Naive thymus-derived CD4-positive, alpha-beta T cell (primary cell): ENCODE measurements around the gene STX7. TPM values are rescaled to one million over a fixed set of nuclear protein-coding genes. Genes with fewer than 3 reads are reported as not detected.
"Not testable (repeated sequence)": the region's sequence is repeated elsewhere in the genome, so short reads cannot be mapped to it uniquely, and the experiment has no call there.

Experiments used
- ATAC-seq: fragments of 150-1000 bp; cut with Tn5 transposase; 2 replicates; pipeline ENCODE4 v1.10.0; 2021; ENCODE audit warnings: mild to moderate bottlenecking, moderate library complexity
- CTCF ChIA-PET: fragments of 350-600 bp; sonication (Branson Sonifier 250); formaldehyde crosslinking; loops from one replicate; lab custom pipeline; 2021; ENCODE audit warnings: antibody characterized with exemption; lab: Charles Lee
- POLR2A ChIA-PET: fragments of 350-600 bp; sonication (Branson Sonifier 250); formaldehyde crosslinking; loops from one replicate; lab custom pipeline; 2021; ENCODE audit warnings: antibody characterized with exemption, inconsistent platforms; lab: Charles Lee
- DNase-seq, 9 donors: peaks; one replicate each; pipeline versions ENCODE4 v3.0.0 to v3.0.0-alpha.2; 2020 to 2022; ENCODE audit warnings: mixed read lengths in 1 of 9
- H3K27ac ChIP-seq: one replicate; pipeline ENCODE4 v1.7.0; 2013; ENCODE audit warnings: mild to moderate bottlenecking, low read depth, low read length, moderate library complexity
- H3K27me3 ChIP-seq, 2 donors: one replicate each; pipeline ENCODE4 v1.7.0; 2013; ENCODE audit warnings: low read length in 2 of 2, mild to moderate bottlenecking in 2 of 2, moderate library complexity in 2 of 2; ENCODE audit not compliant: control insufficient read depth in 2 of 2, insufficient read depth in 2 of 2
- H3K36me3 ChIP-seq, 3 experiments: 1 replicate in 2 of 3; 2 replicates in 1 of 3; pipeline ENCODE4 v1.7.0; 2013; ENCODE audit warnings: low read length in 3 of 3, mild to moderate bottlenecking in 3 of 3, moderate library complexity in 1 of 3; ENCODE audit not compliant: insufficient read depth in 3 of 3, control insufficient read depth in 2 of 3
- H3K4me1 ChIP-seq, 2 donors: one replicate each; pipeline ENCODE4 v1.7.0; 2013; ENCODE audit warnings: low read length in 2 of 2, mild to moderate bottlenecking in 2 of 2, moderate library complexity in 1 of 2; ENCODE audit not compliant: control insufficient read depth in 2 of 2, insufficient read depth in 2 of 2
- H3K4me3 ChIP-seq: 2 replicates; pipeline ENCODE4 v1.7.0; 2013; ENCODE audit warnings: mild to moderate bottlenecking, low read length
- H3K9me3 ChIP-seq, 3 experiments: 1 replicate in 2 of 3; 2 replicates in 1 of 3; pipeline ENCODE4 v1.7.0; 2013; ENCODE audit warnings: low read length in 3 of 3; ENCODE audit not compliant: control insufficient read depth in 2 of 3
- H3K27ac Mint-ChIP-seq, 9 donors: one replicate each; pipeline ENCODE4 v1.8.0; 2020 to 2022; ENCODE audit warnings: mixed read lengths in 9 of 9, mild to moderate bottlenecking in 8 of 9, moderate library complexity in 5 of 9, inconsistent platforms in 2 of 9
- H3K27me3 Mint-ChIP-seq, 5 donors: one replicate each; pipeline ENCODE4 v1.8.0; 2021 to 2022; ENCODE audit warnings: mixed read lengths in 5 of 5, mild to moderate bottlenecking in 1 of 5
- H3K36me3 Mint-ChIP-seq, 5 donors: one replicate each; pipeline ENCODE4 v1.8.0; 2020 to 2022; ENCODE audit warnings: mixed read lengths in 5 of 5, mild to moderate bottlenecking in 3 of 5, inconsistent platforms in 1 of 5
- H3K4me1 Mint-ChIP-seq, 7 donors: one replicate each; pipeline ENCODE4 v1.8.0; 2020 to 2022; ENCODE audit warnings: mixed read lengths in 7 of 7, mild to moderate bottlenecking in 3 of 7, inconsistent platforms in 1 of 7
- H3K4me3 Mint-ChIP-seq, 10 donors: one replicate each; pipeline ENCODE4 v1.8.0; 2020 to 2022; ENCODE audit warnings: mild to moderate bottlenecking in 10 of 10, mixed read lengths in 10 of 10, moderate library complexity in 6 of 10, inconsistent platforms in 2 of 10
- H3K9me3 Mint-ChIP-seq, 11 donors: one replicate each; pipeline ENCODE4 v1.8.0; 2020 to 2022; ENCODE audit warnings: mixed read lengths in 11 of 11, mild to moderate bottlenecking in 4 of 11, inconsistent platforms in 1 of 11, moderate library complexity in 1 of 11
- intact Hi-C, 2 donors: fragments of 100-400 bp; cut with micrococcal nuclease; formaldehyde crosslinking; loops; one replicate each; pipeline ENCODE4 v1.15.1; 2023
- polyA plus RNA-seq, 2 donors: library from polyadenylated mRNA; unstranded; fragments of 300-500 nt; fragmentation: Illumina TruSeq; gene quantifications; one replicate each; pipeline ENCODE4 v1.2.3, GENCODE V29; 2021
- total RNA-seq, 6 experiments: library from RNA in 5 of 6; stranded (reverse) in 5 of 6; gene quantifications; 1 replicate in 5 of 6; 2 replicates in 1 of 6; pipeline ENCODE4 v1.2.3 and lab custom pipeline; 2021 to 2026

The STX7 gene, protein sequence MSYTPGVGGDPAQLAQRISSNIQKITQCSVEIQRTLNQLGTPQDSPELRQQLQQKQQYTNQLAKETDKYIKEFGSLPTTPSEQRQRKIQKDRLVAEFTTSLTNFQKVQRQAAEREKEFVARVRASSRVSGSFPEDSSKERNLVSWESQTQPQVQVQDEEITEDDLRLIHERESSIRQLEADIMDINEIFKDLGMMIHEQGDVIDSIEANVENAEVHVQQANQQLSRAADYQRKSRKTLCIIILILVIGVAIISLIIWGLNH
- total RNA-seq: 10 to 100 TPM; 14.7 to 43.3 (median 24.0) TPM
- polyA plus RNA-seq: 1 to 10 TPM; 8.6 to 9.5 TPM
- total RNA-seq (lab: John Stamatoyannopoulos, UW): 15.2 reads per million, percentile 44 among the genes with 10 or more reads in this experiment

DNA sequence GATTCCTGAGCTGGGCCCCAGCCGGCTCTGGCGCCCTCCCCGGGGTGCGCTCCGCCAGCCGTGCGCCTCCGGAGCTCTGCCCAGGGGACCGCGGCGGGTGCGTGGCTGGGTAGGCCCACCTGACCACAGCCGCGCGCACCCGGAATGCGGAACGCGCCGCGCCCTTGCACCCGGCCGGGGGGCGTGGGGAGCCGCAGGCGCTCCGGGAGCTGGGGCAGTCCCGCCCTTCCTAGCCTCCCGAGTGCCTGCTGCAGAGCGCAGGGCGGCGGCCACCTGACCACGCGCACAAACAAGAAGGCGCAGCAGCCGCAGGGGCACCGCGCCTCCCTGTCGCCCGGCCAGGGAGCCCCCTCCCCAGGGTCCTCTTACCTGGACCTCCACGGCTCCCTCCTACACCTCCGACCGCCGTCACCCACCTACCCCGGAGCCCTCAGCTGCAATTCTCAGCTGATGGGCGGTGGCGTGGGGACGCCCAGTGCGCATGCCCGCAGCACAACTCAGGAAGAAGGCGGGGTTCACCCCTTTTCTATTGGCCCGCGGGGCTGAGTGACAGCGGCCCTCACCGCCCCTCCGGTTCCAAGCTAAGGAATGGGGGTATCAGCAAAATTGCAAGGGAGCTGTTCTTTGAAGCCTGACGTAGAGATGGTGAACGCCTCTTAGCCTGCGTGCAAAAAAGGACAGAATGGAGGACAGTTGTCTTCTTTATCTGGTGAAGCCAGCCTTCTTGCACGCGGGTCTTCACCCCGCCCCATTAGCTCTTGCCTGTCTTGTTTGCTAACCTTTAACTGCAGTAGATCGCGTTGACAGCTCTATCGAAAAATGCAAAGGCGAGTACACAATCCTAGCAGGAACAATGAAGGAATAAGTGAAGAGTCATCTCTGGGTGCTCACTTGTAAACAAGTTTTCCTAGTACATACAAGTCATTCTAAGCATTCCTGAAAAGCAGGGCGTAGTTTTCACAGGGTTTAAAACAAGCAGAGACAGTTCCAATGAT is at the start of gene STX7:
STX7 (minus strand) TSS at position 479 of the 995 bp plus-strand sequence. CDS start 9,586 bp downstream, outside the sequence.
- ChIA-PET CTCF (interaction anchor here (0.6 to 1.1 kb wide), 5 partner anchors 11 to 1404 kb away, joined by 3 to 4 read pairs (median 3); no protein-coding TSS in a partner anchor), POLR2A (interaction anchor here (0.6 to 1.6 kb wide), 10 partner anchors 23 to 1440 kb away, joined by 3 to 12 read pairs (median 4); partner anchors contain the start of genes RPS12, SLC18B1 and TBPL1)
- H3K27me3 ChIP-seq: no peaks in the 10 kb centered on the region
- no peaks in the 10 kb centered on the region for H3K9me3 ChIP-seq
- peak within 1 kb of the TSS; percentile 89 to 99 (median 98) for H3K4me3 Mint-ChIP-seq
- DNase-seq (peak; percentile 77 to 90 (median 87)), ATAC-seq (peak; percentile 95)
- H3K9me3 Mint-ChIP-seq: no peaks in the 10 kb centered on the region
- H3K27ac Mint-ChIP-seq: peak within 1 kb of the TSS; percentile 81 to 95 (median 90)
- H3K4me1 ChIP-seq: peaks cover 10 to 11% of the 10 kb centered on the region in 2 donors
- H3K27me3 Mint-ChIP-seq: peaks cover 0 to 24% (median 0%) of the 10 kb centered on the region in 5 donors
- H3K27ac ChIP-seq: peak within 1 kb of the TSS; percentile 63
- intact Hi-C loops: loop anchor here (1.0 to 5.0 kb wide), 8 partner anchors 28 to 1659 kb away; partner anchors contain the start of genes RPS12 (in 2 of the 2), MED23 (in 1 of the 2), SLC18B1 (in 1 of the 2) and TBPL1 (in 1 of the 2)
- peaks cover 0 to 11% (median 0%) of the 10 kb centered on the region in 5 donors for H3K36me3 Mint-ChIP-seq
- H3K36me3 ChIP-seq: peaks cover 0 to 5% (median 0%) of the 10 kb centered on the region in 3 experiments
- peaks cover 23 to 50% (median 38%) of the 10 kb centered on the region in 7 donors for H3K4me1 Mint-ChIP-seq
- H3K4me3 ChIP-seq: peak within 1 kb of the TSS; percentile 78

DNA sequence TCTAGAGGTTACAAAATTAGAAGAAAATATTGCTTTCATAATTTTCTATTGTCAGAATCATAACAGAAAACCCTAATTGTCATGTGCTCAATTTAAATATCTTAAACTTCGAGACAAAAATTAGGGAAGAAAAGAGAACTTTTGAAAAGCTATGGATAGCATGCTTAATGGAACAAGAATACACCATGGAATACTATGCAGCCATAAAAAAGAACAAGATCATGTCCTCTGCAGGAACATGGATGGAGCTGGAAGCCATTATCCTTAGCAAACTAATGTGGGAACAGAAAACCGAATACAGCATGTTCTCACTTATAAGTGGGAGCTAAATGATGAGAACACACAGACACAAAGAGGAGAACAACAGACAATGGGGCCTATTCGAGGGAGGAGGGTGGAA is 47.2 kb upstream of the STX7 start:
- ATAC-seq, POLR2A ChIA-PET, H3K4me1 ChIP-seq, H3K36me3 Mint-ChIP-seq, H3K36me3 ChIP-seq, H3K27ac Mint-ChIP-seq, H3K4me1 Mint-ChIP-seq, H3K9me3 ChIP-seq, H3K4me3 ChIP-seq, DNase-seq, intact Hi-C loops, H3K27me3 ChIP-seq, H3K27ac ChIP-seq, H3K4me3 Mint-ChIP-seq, H3K9me3 Mint-ChIP-seq, CTCF ChIA-PET: not testable (repeated sequence)
- H3K27me3 Mint-ChIP-seq: peaks cover 21 to 47% (median 28%) of the 10 kb centered on the region in 5 donors

DNA sequence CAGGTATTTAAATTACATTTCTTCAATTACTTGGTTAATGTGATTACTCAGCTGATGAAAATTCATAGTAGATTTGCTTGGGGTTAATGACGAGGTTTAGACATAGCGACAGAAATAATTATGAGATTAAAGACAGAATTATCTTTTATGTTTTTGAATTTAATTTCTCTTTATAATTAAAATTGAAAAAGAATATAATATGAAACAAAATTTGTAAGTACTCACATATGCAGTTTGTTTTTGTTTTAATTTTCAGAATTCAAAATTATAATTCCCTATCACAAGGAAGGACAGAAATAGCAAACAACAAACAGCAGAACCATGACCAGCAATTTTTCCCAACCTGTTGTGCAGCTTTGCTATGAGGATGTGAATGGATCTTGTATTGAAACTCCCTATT is 39.5 kb upstream of the STX7 start, which contains the start of gene TAAR8:
TAAR8 (plus strand) TSS at position 301 of the 400 bp plus-strand sequence; CDS start at position 322, 21 bp downstream.
- ChIA-PET POLR2A (no interaction called here), CTCF (interaction anchor here (1.0 kb wide), 1 partner anchor 19 kb away, joined by 5 read pairs; no protein-coding TSS in a partner anchor)
- no peaks in the 10 kb centered on the region for H3K9me3 ChIP-seq
- ATAC-seq: no peak
- H3K4me3 Mint-ChIP-seq: no peak within 1 kb of the TSS
- no peak within 1 kb of the TSS for H3K4me3 ChIP-seq
- no peaks in the 10 kb centered on the region for H3K36me3 ChIP-seq
- no peaks in the 10 kb centered on the region for H3K4me1 Mint-ChIP-seq
- H3K27me3 Mint-ChIP-seq: peaks cover 29 to 35% (median 32%) of the 10 kb centered on the region in 5 donors
- no peaks in the 10 kb centered on the region for H3K9me3 Mint-ChIP-seq
- H3K27me3 ChIP-seq: peaks cover 0 to under 1% of the 10 kb centered on the region in 2 donors
- no peak within 1 kb of the TSS for H3K27ac Mint-ChIP-seq
- no peak within 1 kb of the TSS for H3K27ac ChIP-seq
- intact Hi-C loops: no loop called here
- H3K4me1 ChIP-seq: no peaks in the 10 kb centered on the region
- no peak for DNase-seq
- no peaks in the 10 kb centered on the region for H3K36me3 Mint-ChIP-seq

DNA sequence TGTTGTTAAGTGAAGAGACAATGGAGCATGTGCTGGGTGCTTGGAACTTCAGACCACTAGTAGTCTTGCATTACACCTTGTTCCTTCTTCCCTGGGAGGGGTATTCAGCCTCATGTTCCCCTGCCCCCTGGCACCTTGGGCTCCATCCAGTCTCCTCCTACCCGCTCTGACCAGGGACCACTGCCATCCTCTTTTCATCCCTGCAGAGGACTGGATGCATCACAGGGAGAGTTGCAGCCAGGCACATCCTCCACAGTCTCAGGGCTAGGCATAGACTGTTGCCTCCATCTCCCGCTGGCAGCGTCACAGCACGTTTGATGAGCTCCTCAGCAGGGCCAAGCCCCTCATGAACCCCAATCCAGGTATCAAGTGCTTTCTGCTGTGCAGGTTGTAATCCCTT is 38.3 kb upstream of the STX7 start:
- Histone ChIP-seq H3K27ac (no peak overlapping the region), H3K36me3 (no peaks in the 10 kb centered on the region), H3K9me3 (no peaks in the 10 kb centered on the region), H3K4me3 (no peak overlapping the region), H3K27me3 (no peaks in the 10 kb centered on the region), H3K4me1 (no peaks in the 10 kb centered on the region)
- no peaks in the 10 kb centered on the region for H3K9me3 Mint-ChIP-seq
- ATAC-seq (no peak), DNase-seq (no peak)
- H3K4me3 Mint-ChIP-seq: no peak overlapping the region
- ChIA-PET POLR2A (no interaction called here), CTCF (no interaction called here)
- peaks cover 22 to 34% (median 27%) of the 10 kb centered on the region in 5 donors for H3K27me3 Mint-ChIP-seq
- intact Hi-C loops: no loop called here
- no peaks in the 10 kb centered on the region for H3K4me1 Mint-ChIP-seq
- no peak overlapping the region for H3K27ac Mint-ChIP-seq
- no peaks in the 10 kb centered on the region for H3K36me3 Mint-ChIP-seq

DNA sequence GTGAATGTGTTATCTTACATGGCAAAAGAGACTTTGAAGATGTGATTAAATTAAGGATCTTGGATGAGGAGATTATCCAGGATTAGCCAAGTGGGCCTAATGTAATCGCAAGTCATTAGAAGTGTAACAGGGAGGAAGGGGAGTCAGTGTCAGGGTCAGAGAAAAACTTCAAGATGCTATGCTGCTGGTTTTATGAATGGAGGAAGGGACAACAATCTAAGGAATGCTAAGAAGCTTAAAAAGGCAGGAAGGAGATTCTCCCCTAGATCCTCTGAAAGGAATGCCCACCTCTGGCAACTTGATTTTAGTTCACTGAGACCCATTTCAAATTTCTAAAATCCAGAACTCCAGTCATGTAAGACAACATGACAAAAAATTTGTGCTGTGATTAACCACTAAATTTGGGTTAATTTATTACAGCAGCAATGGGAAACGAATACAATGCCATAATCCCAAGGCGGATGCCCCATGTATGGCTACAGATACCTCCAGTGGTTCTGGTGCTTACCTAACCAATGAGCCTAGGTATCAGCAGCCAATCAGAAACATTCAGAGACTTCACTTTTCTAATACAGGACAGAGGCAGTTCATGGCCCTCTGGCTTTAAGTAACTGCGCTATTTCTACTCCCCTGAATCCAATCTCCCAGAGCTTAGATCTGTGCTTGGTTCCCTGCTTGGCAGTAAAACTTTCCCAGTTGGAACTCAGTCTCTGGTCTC is 36.0 kb upstream of the STX7 start:
- DNase-seq (no peak), ATAC-seq (no peak)
- CTCF ChIA-PET: no interaction called here
- no peaks in the 10 kb centered on the region for H3K27me3 ChIP-seq
- H3K27ac Mint-ChIP-seq: no peak overlapping the region
- no peaks in the 10 kb centered on the region for H3K4me1 Mint-ChIP-seq
- no peaks in the 10 kb centered on the region for H3K4me1 ChIP-seq
- no peaks in the 10 kb centered on the region for H3K9me3 ChIP-seq
- H3K27ac ChIP-seq: no peak overlapping the region
- H3K36me3 ChIP-seq: no peaks in the 10 kb centered on the region
- intact Hi-C loops: no loop called here
- POLR2A ChIA-PET: no interaction called here
- peaks cover 11 to 28% (median 22%) of the 10 kb centered on the region in 5 donors for H3K27me3 Mint-ChIP-seq
- no peak overlapping the region for H3K4me3 ChIP-seq
- H3K9me3 Mint-ChIP-seq: no peaks in the 10 kb centered on the region
- no peaks in the 10 kb centered on the region for H3K36me3 Mint-ChIP-seq
- H3K4me3 Mint-ChIP-seq: no peak overlapping the region

DNA sequence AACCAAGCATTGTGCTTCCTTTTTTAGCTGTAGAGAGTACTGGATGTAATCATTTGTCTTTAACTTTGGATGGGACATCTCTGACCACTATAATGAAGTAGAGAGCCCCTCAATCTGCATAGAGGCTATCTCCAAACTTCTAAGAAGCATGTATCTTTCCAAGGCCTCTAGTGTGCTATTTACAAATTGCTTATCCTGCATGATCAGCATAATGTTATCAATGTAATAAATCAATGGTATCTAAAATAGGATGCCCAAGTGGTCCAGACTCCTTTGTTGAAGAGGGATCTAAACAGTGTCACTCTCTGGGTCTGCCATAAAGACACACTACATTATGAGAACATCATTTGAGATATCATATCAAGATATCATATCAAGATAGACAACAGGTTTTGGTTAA is 31.9 kb upstream of the STX7 start:
- POLR2A ChIA-PET: no interaction called here
- ATAC-seq: no peak
- H3K4me3 ChIP-seq: no peak overlapping the region
- Mint-ChIP-seq H3K4me3 (no peak overlapping the region), H3K9me3 (no peaks in the 10 kb centered on the region), H3K27me3 (peaks cover 0 to 36% (median 26%) of the 10 kb centered on the region in 5 donors), H3K36me3 (no peaks in the 10 kb centered on the region), H3K4me1 (no peaks in the 10 kb centered on the region), H3K27ac (no peak overlapping the region)
- no peak overlapping the region for H3K27ac ChIP-seq
- H3K27me3 ChIP-seq: no peaks in the 10 kb centered on the region
- H3K36me3 ChIP-seq: no peaks in the 10 kb centered on the region
- DNase-seq: no peak
- CTCF ChIA-PET: no interaction called here
- no peaks in the 10 kb centered on the region for H3K4me1 ChIP-seq
- intact Hi-C loops: no loop called here
- no peaks in the 10 kb centered on the region for H3K9me3 ChIP-seq
